HEK293T (cell line): Measurements from ENCODE around the gene ZNF91.
"Not testable (repeated sequence)": the region's sequence is repeated elsewhere in the genome, so short reads cannot be mapped to it uniquely, and the experiment has no call there.

ENCODE experiments used
- ARNT ChIP-seq: fragments of 450-650 bp; IDR thresholded peaks from 2 replicates; pipeline ENCODE4 v1.6.1; 2017; ENCODE audit warnings: mild to moderate bottlenecking
- BHLHE40 ChIP-seq: fragments of 450-650 bp; IDR thresholded peaks from 2 replicates; pipeline ENCODE4 v1.6.1; 2016; ENCODE audit warnings: mild to moderate bottlenecking, moderate library complexity, borderline replicate concordance
- CTBP1 ChIP-seq: fragments of 450-650 bp; IDR thresholded peaks from 2 replicates; pipeline ENCODE4 v1.6.1; 2016; ENCODE audit warnings: borderline replicate concordance
- ELF4 ChIP-seq: fragments of 450-650 bp; IDR thresholded peaks from 2 replicates; pipeline ENCODE4 v1.6.1; 2017; ENCODE audit warnings: antibody characterized with exemption
- FOXA1 ChIP-seq: fragments of 450-650 bp; IDR thresholded peaks from 2 replicates; pipeline ENCODE4 v1.6.1; 2016; ENCODE audit warnings: mild to moderate bottlenecking
- FOXK2 ChIP-seq: fragments of 450-650 bp; IDR thresholded peaks from 2 replicates; pipeline ENCODE4 v1.6.1; 2016; ENCODE audit warnings: mild to moderate bottlenecking
- HDGF ChIP-seq: fragments of 450-650 bp; IDR thresholded peaks from 2 replicates; pipeline ENCODE4 v1.6.1; 2017; ENCODE audit warnings: antibody characterized with exemption, borderline replicate concordance
- L3MBTL2 ChIP-seq: fragments of 450-650 bp; conservative IDR thresholded peaks from 2 replicates; pipeline ENCODE4 v1.6.1; 2016; ENCODE audit warnings: mild to moderate bottlenecking
- NFRKB ChIP-seq: fragments of 450-650 bp; IDR thresholded peaks from 2 replicates; pipeline ENCODE4 v1.6.1; 2016; ENCODE audit warnings: mild to moderate bottlenecking, moderate library complexity
- SP1 ChIP-seq: fragments of 450-650 bp; IDR thresholded peaks from 2 replicates; pipeline ENCODE4 v1.6.1; 2017
- SUZ12 ChIP-seq: fragments of 450-650 bp; IDR thresholded peaks from 2 replicates; pipeline ENCODE4 v1.6.1; 2016; ENCODE audit warnings: mild to moderate bottlenecking
- TARDBP ChIP-seq: fragments of 450-650 bp; IDR thresholded peaks from 2 replicates; pipeline ENCODE4 v1.6.1; 2016
- ZNF384 ChIP-seq: fragments of 450-650 bp; IDR thresholded peaks from 2 replicates; pipeline ENCODE4 v1.6.1; 2016
- TF ChIP-seq, protein P1 (sequence below): fragments of 450-650 bp; IDR thresholded peaks from 2 replicates; pipeline ENCODE4 v1.6.1; 2016

- not testable (repeated sequence) for TF ChIP-seq NFRKB, SP1, ELF4, CTBP1, ARNT, SUZ12, FOXA1, BHLHE40, L3MBTL2, ZNF384, HDGF, TARDBP, FOXK2
- TF ChIP-seq, protein P1, sequence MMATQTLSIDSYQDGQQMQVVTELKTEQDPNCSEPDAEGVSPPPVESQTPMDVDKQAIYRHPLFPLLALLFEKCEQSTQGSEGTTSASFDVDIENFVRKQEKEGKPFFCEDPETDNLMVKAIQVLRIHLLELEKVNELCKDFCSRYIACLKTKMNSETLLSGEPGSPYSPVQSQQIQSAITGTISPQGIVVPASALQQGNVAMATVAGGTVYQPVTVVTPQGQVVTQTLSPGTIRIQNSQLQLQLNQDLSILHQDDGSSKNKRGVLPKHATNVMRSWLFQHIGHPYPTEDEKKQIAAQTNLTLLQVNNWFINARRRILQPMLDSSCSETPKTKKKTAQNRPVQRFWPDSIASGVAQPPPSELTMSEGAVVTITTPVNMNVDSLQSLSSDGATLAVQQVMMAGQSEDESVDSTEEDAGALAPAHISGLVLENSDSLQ: not testable (repeated sequence)
These were observed 33.4 kb downstream of the ZNF91 start for GRCh38 chr19:23361843-23362242.
